Measurements from ENCODE around the gene COX4I1. TPM values are rescaled to one million over a fixed set of nuclear protein-coding genes. Genes with fewer than 3 reads are reported as not detected.

COX4I1 gene
- total RNA-seq, 1 experiment from 2014 or later: 554 TPM

- no TSS peak for BruUV-seq (replicated peaks)
- no peaks in the 10 kb centered on the region for H3K4me1 ChIP-seq (ENCODE audit: insufficient read depth, low read length, poor library complexity, severe bottlenecking)
- peaks cover 26% of the 10 kb centered on the region for H3K27me3 ChIP-seq (replicated peaks; ENCODE audit: insufficient read depth, low read depth, low read length, poor library complexity)
- intact Hi-C loops (cut with micrococcal nuclease; ENCODE audit: unreplicated experiment): no loop called here
- CTCF ChIA-PET: interaction anchor here (0.6 kb wide), 1 partner anchor 1084 kb away, joined by 6 read pairs; no protein-coding TSS in a partner anchor
- H3K9me3 ChIP-seq (ENCODE audit: low read depth, low read length, poor library complexity, severe bottlenecking): no peaks in the 10 kb centered on the region
- no peak overlapping the region for H3K4me3 ChIP-seq (ENCODE audit: low read depth, low read length, poor library complexity, severe bottlenecking)
- POLR2A ChIA-PET (ENCODE audit: low non-redundant PET): no interaction called here
- H3K36me3 ChIP-seq (ENCODE audit: insufficient read depth, low read length, poor library complexity, severe bottlenecking): peaks cover 31% of the 10 kb centered on the region
- no peak overlapping the region for H3K27ac ChIP-seq (ENCODE audit: low read depth, low read length, poor library complexity, severe bottlenecking)
- TF ChIP-seq CTCF (conservative IDR thresholded peaks at IDR 0.05; ENCODE audit: low read depth, low read length): no peak
- no peak for TF ChIP-seq EZH2 (IDR thresholded peaks at IDR 0.05; ENCODE audit: borderline replicate concordance, low read depth, low read length, poor library complexity, severe bottlenecking)
- DNase-seq (ENCODE audit: low spot score): no peak
These were observed 9.4 kb downstream of the COX4I1 start for GRCh38 chr16:85808926-85809325.

GRCh38 chr16:85809645-85810044 lies 10.2 kb downstream of the COX4I1 start:
- H3K27me3 ChIP-seq (replicated peaks; ENCODE audit: insufficient read depth, low read depth, low read length, poor library complexity): peaks cover 31% of the 10 kb centered on the region
- no peaks in the 10 kb centered on the region for H3K9me3 ChIP-seq (ENCODE audit: low read depth, low read length, poor library complexity, severe bottlenecking)
- H3K27ac ChIP-seq (ENCODE audit: low read depth, low read length, poor library complexity, severe bottlenecking): no peak overlapping the region
- no peaks in the 10 kb centered on the region for H3K4me1 ChIP-seq (ENCODE audit: insufficient read depth, low read length, poor library complexity, severe bottlenecking)
- CTCF ChIA-PET: no interaction called here
- H3K4me3 ChIP-seq (ENCODE audit: low read depth, low read length, poor library complexity, severe bottlenecking): no peak overlapping the region
- DNase-seq (ENCODE audit: low spot score): no peak
- intact Hi-C loops (cut with micrococcal nuclease; ENCODE audit: unreplicated experiment): no loop called here
- POLR2A ChIA-PET (ENCODE audit: low non-redundant PET): no interaction called here
- peaks cover 26% of the 10 kb centered on the region for H3K36me3 ChIP-seq (ENCODE audit: insufficient read depth, low read length, poor library complexity, severe bottlenecking)
- no TSS peak for BruUV-seq (replicated peaks)
- TF ChIP-seq CTCF (conservative IDR thresholded peaks at IDR 0.05; ENCODE audit: low read depth, low read length) (no peak), EZH2 (IDR thresholded peaks at IDR 0.05; ENCODE audit: borderline replicate concordance, low read depth, low read length, poor library complexity, severe bottlenecking) (no peak)

- H3K4me1 ChIP-seq (ENCODE audit: insufficient read depth, low read length, poor library complexity, severe bottlenecking): no peaks in the 10 kb centered on the region
- POLR2A ChIA-PET (ENCODE audit: low non-redundant PET): no interaction called here
- H3K27ac ChIP-seq (ENCODE audit: low read depth, low read length, poor library complexity, severe bottlenecking): no peak overlapping the region
- no peak for DNase-seq (ENCODE audit: low spot score)
- no peaks in the 10 kb centered on the region for H3K9me3 ChIP-seq (ENCODE audit: low read depth, low read length, poor library complexity, severe bottlenecking)
- peaks cover 31% of the 10 kb centered on the region for H3K27me3 ChIP-seq (replicated peaks; ENCODE audit: insufficient read depth, low read depth, low read length, poor library complexity)
- no peak for TF ChIP-seq CTCF (conservative IDR thresholded peaks at IDR 0.05; ENCODE audit: low read depth, low read length)
- no peak for TF ChIP-seq EZH2 (IDR thresholded peaks at IDR 0.05; ENCODE audit: borderline replicate concordance, low read depth, low read length, poor library complexity, severe bottlenecking)
- peaks cover 20% of the 10 kb centered on the region for H3K36me3 ChIP-seq (ENCODE audit: insufficient read depth, low read length, poor library complexity, severe bottlenecking)
- no peak overlapping the region for H3K4me3 ChIP-seq (ENCODE audit: low read depth, low read length, poor library complexity, severe bottlenecking)
- intact Hi-C loops (cut with micrococcal nuclease; ENCODE audit: unreplicated experiment): no loop called here
- BruUV-seq (replicated peaks): no TSS peak
- CTCF ChIA-PET: no interaction called here
These were observed 10.7 kb downstream of the COX4I1 start for GRCh38 chr16:85810097-85810741.

Data from A673 (cell line).